ENCODE results near the gene CACNA1E. TPM values are rescaled to one million over a fixed set of nuclear protein-coding genes. Genes with fewer than 3 reads are reported as not detected.

The CACNA1E gene
- total RNA-seq, 1 donor: not detected

GRCh38 chr1:181603735-181604410 lies 120.6 kb downstream of the CACNA1E start:
- H3K4me3 ChIP-seq (ENCODE audit: low read depth, low read length): no peak overlapping the region
- no peak for TF ChIP-seq CTCF (IDR thresholded peaks at IDR 0.05; ENCODE audit: insufficient read depth, low read length)
- DNase-seq (ENCODE audit: low read depth): no peak

- DNase-seq (ENCODE audit: low read depth): no peak
- TF ChIP-seq CTCF (IDR thresholded peaks at IDR 0.05; ENCODE audit: insufficient read depth, low read length): no peak
- H3K4me3 ChIP-seq (ENCODE audit: low read depth, low read length): no peak overlapping the region
Measured at GRCh38 chr1:181604482-181605249, 121.3 kb downstream of the CACNA1E start.

GRCh38 chr1:181607524-181607923 lies 124.2 kb downstream of the CACNA1E start:
- TF ChIP-seq CTCF (IDR thresholded peaks at IDR 0.05; ENCODE audit: insufficient read depth, low read length): no peak
- H3K4me3 ChIP-seq (ENCODE audit: low read depth, low read length): no peak overlapping the region
- DNase-seq (ENCODE audit: low read depth): no peak

- TF ChIP-seq CTCF (IDR thresholded peaks at IDR 0.05; ENCODE audit: insufficient read depth, low read length): no peak
- DNase-seq (ENCODE audit: low read depth): no peak
- no peak overlapping the region for H3K4me3 ChIP-seq (ENCODE audit: low read depth, low read length)
Measured at GRCh38 chr1:181608386-181608785, 125.1 kb downstream of the CACNA1E start.

- no peak overlapping the region for H3K4me3 ChIP-seq (ENCODE audit: low read depth, low read length)
- no peak for DNase-seq (ENCODE audit: low read depth)
- no peak for TF ChIP-seq CTCF (IDR thresholded peaks at IDR 0.05; ENCODE audit: insufficient read depth, low read length)
Measured at GRCh38 chr1:181608948-181609347, 125.6 kb downstream of the CACNA1E start.

- H3K4me3 ChIP-seq (ENCODE audit: low read depth, low read length): no peak overlapping the region
- TF ChIP-seq CTCF (IDR thresholded peaks at IDR 0.05; ENCODE audit: insufficient read depth, low read length): no peak
- DNase-seq (ENCODE audit: low read depth): no peak
Measured at GRCh38 chr1:181612100-181612499, 128.8 kb downstream of the CACNA1E start.

All from fibroblast of the aortic adventitia (primary cell).